Measurements from ENCODE around the gene CDK17. TPM values are rescaled to one million over a fixed set of nuclear protein-coding genes. Genes with fewer than 3 reads are reported as not detected.

CDK17 gene
- total RNA-seq, 1 experiment from 2014 or later = 21.4 TPM

- TF ChIP-seq CTCF (IDR thresholded peaks at IDR 0.05 in 2 of 3, conservative IDR thresholded peaks at IDR 0.05 in 1 of 3; ENCODE audit: borderline replicate concordance in 1 of 3, insufficient read depth in 1 of 3, low read depth in 2 of 3, low read length in 2 of 3) (no peak), POLR2AphosphoS5 (IDR thresholded peaks at IDR 0.05; ENCODE audit: low read depth, low read length) (peak; percentile 12; the same call in 1 of the 2 replicates)
Measured at GRCh38 chr12:96427269-96427729, 27.1 kb upstream of the CDK17 start (continued).

GRCh38 chr12:96425951-96426350, 25.7 kb upstream of the CDK17 start:
- DNase-seq (ENCODE audit: low read depth, low spot score) (no peak), ATAC-seq (no peak)
- BruUV-seq (replicated peaks) = no TSS peak
- Histone ChIP-seq H3K4me2 (ENCODE audit: low read length) (no peak overlapping the region), H3K9me2 (ENCODE audit: insufficient read depth) (no peaks in the 10 kb centered on the region), H3K27ac (ENCODE audit: low read depth, low read length) (no peak overlapping the region), H3K4me3 (replicated peaks in 1 of 2; ENCODE audit: low read depth in 1 of 2, low read length in 2 of 2) (no peak overlapping the region), H2AFZ (ENCODE audit: low read depth, low read length, poor library complexity, severe bottlenecking) (no peak overlapping the region), H4K20me1 (ENCODE audit: insufficient read depth) (no peaks in the 10 kb centered on the region), H3K9me3 (ENCODE audit: control insufficient read depth in 1 of 2, insufficient read depth in 1 of 2, low read depth in 1 of 2, low read length in 2 of 2) (no peaks in the 10 kb centered on the region), H3K79me2 (ENCODE audit: insufficient read depth, low read length) (no peaks in the 10 kb centered on the region), H3K27me3 (ENCODE audit: insufficient read depth, low read length) (no peaks in the 10 kb centered on the region), H3K9ac (ENCODE audit: low read length) (no peak overlapping the region), H3K36me3 (ENCODE audit: control insufficient read depth in 1 of 2, insufficient read depth in 2 of 2, low read length in 2 of 2) (no peaks in the 10 kb centered on the region), H3K4me1 (ENCODE audit: control insufficient read depth in 1 of 2, insufficient read depth in 2 of 2, low read length in 2 of 2) (peaks cover 0 to 36% of the 10 kb centered on the region in 2 experiments; a peak in 2 of 4 replicates)
- ChIA-PET RAD21 (ENCODE audit: low non-redundant PET in 1 of 2, low total read pairs in 2 of 2, uncharacterized antibody in 2 of 2, unreplicated experiment in 2 of 2) (no interaction called here), POLR2A (no interaction called here), CTCF (no interaction called here)
- no peak for TF ChIP-seq TCF7L2 (IDR thresholded peaks at IDR 0.05; ENCODE audit: borderline replicate concordance, extremely low read depth, insufficient read depth, insufficient read length)
- no peak for TF ChIP-seq EZH2phosphoT487 (IDR thresholded peaks at IDR 0.05; ENCODE audit: borderline replicate concordance)
- intact Hi-C loops (cut with micrococcal nuclease) = no loop called here

- no peaks in the 10 kb centered on the region for H3K27me3 ChIP-seq (ENCODE audit: insufficient read depth, low read length)
- no peaks in the 10 kb centered on the region for H3K36me3 ChIP-seq (ENCODE audit: control insufficient read depth in 1 of 2, insufficient read depth in 2 of 2, low read length in 2 of 2)
- TF ChIP-seq REST (IDR thresholded peaks at IDR 0.05; ENCODE audit: low read depth) = no peak
- no peak for TF ChIP-seq ATF3 (IDR thresholded peaks at IDR 0.05)
- no peak overlapping the region for H3K9ac ChIP-seq (ENCODE audit: low read length)
- H3K9me2 ChIP-seq (ENCODE audit: insufficient read depth) = no peaks in the 10 kb centered on the region
- no peaks in the 10 kb centered on the region for H4K20me1 ChIP-seq (ENCODE audit: insufficient read depth)
- POLR2A ChIA-PET = no interaction called here
- no peaks in the 10 kb centered on the region for H3K79me2 ChIP-seq (ENCODE audit: insufficient read depth, low read length)
- no peak overlapping the region for H3K4me3 ChIP-seq (replicated peaks in 1 of 2; ENCODE audit: low read depth in 1 of 2, low read length in 2 of 2)
- CTCF ChIA-PET = no interaction called here
- DNase-seq (ENCODE audit: low read depth, low spot score) = no peak
- H3K9me3 ChIP-seq (ENCODE audit: control insufficient read depth in 1 of 2, insufficient read depth in 1 of 2, low read depth in 1 of 2, low read length in 2 of 2) = no peaks in the 10 kb centered on the region
- H3K27ac ChIP-seq (ENCODE audit: low read depth, low read length) = no peak overlapping the region
- intact Hi-C loops (cut with micrococcal nuclease) = no loop called here
- peaks cover 0 to 36% of the 10 kb centered on the region in 2 experiments; a peak in 2 of 4 replicates for H3K4me1 ChIP-seq (ENCODE audit: control insufficient read depth in 1 of 2, insufficient read depth in 2 of 2, low read length in 2 of 2)
- H2AFZ ChIP-seq (ENCODE audit: low read depth, low read length, poor library complexity, severe bottlenecking) = no peak overlapping the region
- RAD21 ChIA-PET (ENCODE audit: low non-redundant PET in 1 of 2, low total read pairs in 2 of 2, uncharacterized antibody in 2 of 2, unreplicated experiment in 2 of 2) = no interaction called here
- no peak for ATAC-seq
- no peak overlapping the region for H3K4me2 ChIP-seq (ENCODE audit: low read length)
- BruUV-seq (replicated peaks) = no TSS peak
Measured at GRCh38 chr12:96425321-96425720, 25.1 kb upstream of the CDK17 start.

Measured in HCT116 (cell line).